Measurements from ENCODE around the gene WDFY1.

WDFY1 gene

GRCh38 chr2:223908304-223908998 lies 36.7 kb downstream of the WDFY1 start:
- TF ChIP-seq POLR2A (IDR thresholded peaks at IDR 0.05; ENCODE audit: low read depth, low read length): no peak
- DNase-seq (ENCODE audit: insufficient read length, low spot score): no peak
- no peak for FAIRE-seq

GRCh38 chr2:223905996-223906395 lies 39.1 kb downstream of the WDFY1 start:
- DNase-seq (ENCODE audit: insufficient read length, low spot score): no peak
- no peak for FAIRE-seq

GRCh38 chr2:223901854-223902253 lies 43.3 kb downstream of the WDFY1 start:
- no peak for FAIRE-seq
- DNase-seq (ENCODE audit: insufficient read length, low spot score): no peak
- no peak for TF ChIP-seq POLR2A (IDR thresholded peaks at IDR 0.05; ENCODE audit: low read depth, low read length)

More at GRCh38 chr2:223905996-223906395, 39.1 kb downstream of the WDFY1 start:
- TF ChIP-seq POLR2A (IDR thresholded peaks at IDR 0.05; ENCODE audit: low read depth, low read length): no peak

DNA sequence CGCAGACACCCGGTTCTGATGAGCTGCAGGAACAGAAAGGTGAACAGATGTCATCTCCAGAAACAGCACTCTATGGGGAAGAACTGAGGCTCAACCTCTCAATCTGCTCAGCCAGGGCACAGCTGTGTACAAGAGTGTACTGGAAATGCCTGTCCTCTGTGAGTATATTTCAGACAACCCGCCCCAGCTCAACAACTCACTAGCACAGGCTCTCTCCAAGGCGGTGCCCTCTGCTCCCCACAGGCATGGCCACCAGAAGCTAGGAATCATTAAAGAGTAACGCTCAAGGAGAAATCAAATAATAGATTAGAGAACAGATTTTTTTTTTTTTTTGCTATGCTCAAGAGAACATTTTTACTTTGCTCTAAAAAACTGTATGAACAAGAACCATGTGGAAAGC lies 43.8 kb downstream of the WDFY1 start:
- FAIRE-seq (no peak), DNase-seq (ENCODE audit: insufficient read length, low spot score) (no peak)
- no peak for TF ChIP-seq POLR2A (IDR thresholded peaks at IDR 0.05; ENCODE audit: low read depth, low read length)

DNA sequence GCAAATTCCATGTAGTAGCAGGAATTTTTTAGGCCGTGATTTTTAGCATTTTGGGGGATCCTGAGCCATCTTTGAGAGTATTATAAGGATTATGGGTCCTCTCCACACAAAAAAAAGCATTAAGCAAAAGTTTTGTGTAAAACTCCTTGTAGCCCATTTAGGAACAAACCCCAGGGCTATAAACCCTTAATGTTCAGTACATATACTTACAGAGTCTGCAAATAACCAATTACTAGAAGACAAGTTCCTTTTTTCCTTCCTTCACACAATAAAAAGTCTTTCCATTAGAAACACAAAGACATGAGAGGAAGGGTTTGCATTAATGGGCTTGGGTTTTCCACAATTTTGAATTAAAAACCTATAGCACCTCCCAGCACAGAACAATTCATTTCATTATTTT lies 44.6 kb downstream of the WDFY1 start:
- no peak for TF ChIP-seq POLR2A (IDR thresholded peaks at IDR 0.05; ENCODE audit: low read depth, low read length)
- DNase-seq (ENCODE audit: insufficient read length, low spot score): no peak
- no peak for FAIRE-seq

- no peak for DNase-seq (ENCODE audit: insufficient read length, low spot score)
- no peak for FAIRE-seq
- TF ChIP-seq POLR2A (IDR thresholded peaks at IDR 0.05; ENCODE audit: low read depth, low read length): no peak
Observed at GRCh38 chr2:223900066-223900465, 45.1 kb downstream of the WDFY1 start.

DNA sequence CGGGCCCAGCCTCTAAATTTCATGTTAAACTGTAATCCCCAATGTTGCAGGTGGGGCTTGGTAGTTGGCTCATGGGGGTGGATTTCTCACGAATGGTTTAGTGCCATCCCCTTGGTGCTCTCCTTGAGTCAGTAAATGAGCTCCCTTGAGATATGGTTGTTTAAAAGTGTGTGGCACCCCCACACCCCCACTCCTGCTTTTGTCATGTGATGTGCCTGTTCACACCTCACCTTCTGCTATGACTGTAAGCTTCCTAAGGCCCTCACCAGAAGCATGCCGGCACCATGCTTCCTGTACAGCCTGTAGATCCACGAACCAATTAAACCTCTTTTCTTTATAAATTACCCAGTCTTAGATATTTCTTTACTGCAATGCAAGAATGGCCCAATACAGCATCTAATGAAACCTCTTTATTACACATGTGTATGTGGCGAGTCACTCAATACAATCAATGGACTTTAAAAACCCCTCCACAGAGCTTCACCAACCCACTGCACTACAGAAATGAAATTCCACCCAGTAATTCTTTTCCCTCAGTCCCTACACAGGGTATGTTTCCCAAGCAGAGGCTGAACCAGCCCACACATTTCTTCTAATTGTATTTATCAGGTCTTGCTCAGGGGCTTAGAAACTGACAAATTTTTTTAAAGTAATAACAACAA lies 47.3 kb downstream of the WDFY1 start:
- no peak for TF ChIP-seq POLR2A (IDR thresholded peaks at IDR 0.05; ENCODE audit: low read depth, low read length)
- FAIRE-seq (no peak), DNase-seq (ENCODE audit: insufficient read length, low spot score) (no peak)

DNA sequence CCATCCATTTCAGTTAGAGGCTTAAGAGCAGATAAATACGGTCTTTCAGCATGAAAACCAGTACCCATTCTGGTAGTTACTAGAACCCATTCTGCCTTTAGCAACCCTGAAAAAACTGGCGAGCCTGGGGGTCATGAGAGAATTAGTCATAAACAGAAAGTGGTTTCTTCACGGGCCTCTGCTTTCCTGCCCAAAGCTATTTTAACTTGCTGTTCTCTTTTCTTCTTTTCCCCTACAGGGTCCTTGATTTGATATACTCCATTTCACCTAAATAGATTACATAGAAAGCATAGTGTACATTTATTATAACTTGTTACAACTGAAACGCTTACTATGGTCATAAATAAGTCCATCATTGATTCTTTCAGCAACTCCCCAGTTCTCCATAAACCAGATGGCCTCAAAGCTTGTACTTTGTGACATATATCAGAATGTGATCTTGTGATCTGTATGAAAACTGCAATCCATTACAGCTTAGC lies 48.3 kb downstream of the WDFY1 start:
- DNase-seq (ENCODE audit: insufficient read length, low spot score): no peak
- peak; percentile 78 for FAIRE-seq
- TF ChIP-seq POLR2A (IDR thresholded peaks at IDR 0.05; ENCODE audit: low read depth, low read length): no peak

DNA sequence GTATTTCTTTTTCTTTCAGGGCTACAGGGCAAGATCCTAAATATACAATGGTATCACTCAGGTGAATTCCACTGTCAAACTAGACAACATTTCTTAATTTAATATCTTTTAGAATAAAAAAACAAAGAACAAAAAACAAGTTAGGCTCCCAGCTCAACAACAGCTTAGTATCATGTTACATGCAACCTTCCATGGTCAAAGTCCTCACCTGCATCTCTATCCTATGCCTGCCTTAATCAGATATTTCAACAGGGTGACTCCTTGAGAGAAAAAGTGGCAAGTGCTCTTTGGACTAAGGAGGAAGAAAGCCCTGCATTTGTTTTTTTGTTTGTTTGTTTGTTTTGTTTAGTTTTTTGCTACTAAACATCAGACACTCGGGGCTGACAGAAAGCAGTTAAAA lies 50.2 kb downstream of the WDFY1 start:
- FAIRE-seq (no peak), DNase-seq (ENCODE audit: insufficient read length, low spot score) (no peak)
- TF ChIP-seq POLR2A (IDR thresholded peaks at IDR 0.05; ENCODE audit: low read depth, low read length): no peak

- DNase-seq (ENCODE audit: insufficient read length, low spot score) (no peak), FAIRE-seq (no peak)
- TF ChIP-seq POLR2A (IDR thresholded peaks at IDR 0.05; ENCODE audit: low read depth, low read length): no peak
Observed at GRCh38 chr2:223894009-223894408, 51.1 kb downstream of the WDFY1 start.

DNA sequence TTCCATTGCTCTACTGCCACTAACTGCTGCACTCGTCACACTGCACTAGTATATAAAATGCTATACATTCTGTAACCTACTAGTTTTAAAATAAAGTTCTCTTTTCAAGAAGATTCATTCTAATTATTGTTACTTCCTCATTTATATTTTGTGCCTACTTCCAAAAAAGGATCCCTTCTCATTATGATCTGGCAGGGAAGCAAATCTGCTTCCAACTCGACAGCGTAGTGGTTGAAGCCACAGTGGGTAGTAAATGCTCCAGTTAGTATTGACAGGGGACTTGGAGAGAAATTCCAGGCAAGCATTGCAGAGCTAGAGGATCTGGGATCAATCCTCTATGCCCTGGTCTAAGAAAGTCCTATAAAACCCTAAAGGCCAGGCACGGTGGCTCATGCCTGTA lies 54.4 kb downstream of the WDFY1 start:
- TF ChIP-seq POLR2A (IDR thresholded peaks at IDR 0.05; ENCODE audit: low read depth, low read length): no peak
- DNase-seq (ENCODE audit: insufficient read length, low spot score) (no peak), FAIRE-seq (no peak)

- FAIRE-seq (no peak), DNase-seq (ENCODE audit: insufficient read length, low spot score) (no peak)
Observed at GRCh38 chr2:223889229-223889628, 55.9 kb downstream of the WDFY1 start.

GRCh38 chr2:223888251-223888650 lies 56.9 kb downstream of the WDFY1 start:
- FAIRE-seq (no peak), DNase-seq (ENCODE audit: insufficient read length, low spot score) (no peak)
- no peak for TF ChIP-seq POLR2A (IDR thresholded peaks at IDR 0.05; ENCODE audit: low read depth, low read length)

More at GRCh38 chr2:223889229-223889628, 55.9 kb downstream of the WDFY1 start:
- no peak for TF ChIP-seq POLR2A (IDR thresholded peaks at IDR 0.05; ENCODE audit: low read depth, low read length)

DNA sequence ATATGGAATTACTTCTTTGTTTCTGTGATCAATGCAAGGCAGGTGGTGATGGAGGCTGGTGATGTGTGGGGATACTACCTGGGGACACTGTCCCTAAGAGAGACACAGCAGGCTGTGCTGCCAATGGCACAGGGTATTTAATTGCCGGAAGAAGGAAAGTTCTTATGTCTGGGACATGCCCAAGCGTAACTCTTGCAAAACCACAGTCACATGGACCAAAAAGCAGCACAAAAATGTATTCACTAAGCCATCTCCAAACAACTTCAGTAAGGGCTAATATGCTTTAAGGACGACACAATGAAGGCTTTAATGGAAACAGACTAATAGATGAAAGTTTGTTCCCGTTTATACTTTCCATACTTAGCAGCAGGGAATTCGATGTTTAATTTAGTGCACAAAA lies 58.0 kb downstream of the WDFY1 start:
- no peak for DNase-seq (ENCODE audit: insufficient read length, low spot score)
- no peak for TF ChIP-seq POLR2A (IDR thresholded peaks at IDR 0.05; ENCODE audit: low read depth, low read length)
- no peak for FAIRE-seq

DNA sequence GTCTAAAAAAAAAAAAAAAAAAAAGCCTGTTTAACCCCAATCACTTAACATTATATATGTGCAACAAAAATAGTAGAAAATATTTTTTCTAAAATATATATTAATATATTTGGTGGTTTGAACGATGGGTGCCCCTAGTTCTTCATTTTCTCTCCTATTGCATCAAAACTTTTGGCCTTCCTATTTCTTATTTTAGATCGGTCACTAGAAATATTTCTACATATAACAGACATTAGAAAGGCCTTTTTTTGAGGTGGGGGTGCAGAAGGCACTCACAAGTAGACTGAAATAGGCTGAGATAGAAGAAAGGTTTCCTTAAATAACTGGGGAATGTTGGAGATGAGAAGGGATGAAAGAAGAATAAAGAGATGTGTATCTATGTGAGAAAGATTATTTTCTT lies 58.4 kb downstream of the WDFY1 start:
- no peak for DNase-seq (ENCODE audit: insufficient read length, low spot score)
- no peak for TF ChIP-seq POLR2A (IDR thresholded peaks at IDR 0.05; ENCODE audit: low read depth, low read length)

More for the DNA sequence above, 58.4 kb downstream of the WDFY1 start:
- FAIRE-seq: no peak
